WTC11 (cell line): ENCODE results near the gene LRRC66. TPM values are rescaled to one million over a fixed set of nuclear protein-coding genes. Genes with fewer than 3 reads are reported as not detected.

Source experiments
- ATAC-seq: fragments of 200-7000 bp; cut with Tn5 transposase; 2 replicates; pipeline ENCODE4 v1.10.0; 2021; ENCODE audit warnings: mild to moderate bottlenecking, moderate library complexity
- CTCF ChIA-PET: fragments of 300-600 bp; sonication (Branson Sonifier 250); formaldehyde crosslinking; loops from one replicate; lab custom pipeline; 2021; ENCODE audit warnings: antibody characterized with exemption; lab: Charles Lee
- POLR2A ChIA-PET: fragments of 350-600 bp; sonication (Branson Sonifier 250); formaldehyde crosslinking; loops from one replicate; lab custom pipeline; 2021; ENCODE audit warnings: antibody characterized with exemption; lab: Charles Lee
- DNase-seq: peaks from one replicate; pipeline ENCODE4 v3.0.0; 2021; ENCODE audit warnings: low spot score
- H3K27ac Mint-ChIP-seq: 2 replicates; pipeline ENCODE4 v1.8.0; 2021; ENCODE audit warnings: mixed read lengths
- H3K27me3 Mint-ChIP-seq: 2 replicates; pipeline ENCODE4 v1.8.0; 2021; ENCODE audit warnings: low read depth, mild to moderate bottlenecking, moderate library complexity, mixed read lengths
- H3K36me3 Mint-ChIP-seq: 2 replicates; pipeline ENCODE4 v1.8.0; 2021; ENCODE audit warnings: mixed read lengths
- H3K4me1 Mint-ChIP-seq: 2 replicates; pipeline ENCODE4 v1.8.0; 2022; ENCODE audit warnings: mixed read lengths
- H3K4me3 Mint-ChIP-seq: 2 replicates; pipeline ENCODE4 v1.8.0; 2021; ENCODE audit warnings: mild to moderate bottlenecking, moderate library complexity, mixed read lengths
- H3K9me3 Mint-ChIP-seq: 2 replicates; pipeline ENCODE4 v1.8.0; 2021; ENCODE audit warnings: mixed read lengths
- CREB1 ChIP-seq: sonication (generic); formaldehyde crosslinking; IDR thresholded peaks from 2 replicates; pipeline ENCODE4 v1.8.0; 2023; ENCODE audit warnings: mild to moderate bottlenecking, missing genetic modification reagents
- E2F1 ChIP-seq: sonication (generic); formaldehyde crosslinking; IDR thresholded peaks from 2 replicates; pipeline ENCODE4 v1.8.0; 2022; ENCODE audit warnings: mild to moderate bottlenecking, missing genetic modification reagents
- ERG ChIP-seq: fragments of 250-450 bp; sonication (Bioruptor Pico); IDR thresholded peaks from 2 replicates; pipeline ENCODE4 v1.8.0; 2021; ENCODE audit warnings: mild to moderate bottlenecking
- GABPB1 ChIP-seq: sonication (generic); formaldehyde crosslinking; IDR thresholded peaks from 2 replicates; pipeline ENCODE4 v1.8.1; 2023; ENCODE audit warnings: mild to moderate bottlenecking, missing genetic modification reagents
- GRHL2 ChIP-seq: fragments of 250-450 bp; sonication (Bioruptor Pico); IDR thresholded peaks from 2 replicates; pipeline ENCODE4 v1.8.0; 2022; ENCODE audit warnings: mild to moderate bottlenecking, moderate library complexity; ENCODE audit not compliant: insufficient replicate concordance, severe bottlenecking
- GTF2I ChIP-seq: fragments of 250-450 bp; sonication (Bioruptor Pico); conservative IDR thresholded peaks from 2 replicates; pipeline ENCODE4 v1.4.0; 2021; ENCODE audit warnings: mild to moderate bottlenecking
- KAT7 ChIP-seq: sonication (generic); formaldehyde crosslinking; IDR thresholded peaks from 2 replicates; pipeline ENCODE4 v1.8.1; 2023; ENCODE audit warnings: missing genetic modification reagents, mild to moderate bottlenecking, borderline replicate concordance
- MYBL2 ChIP-seq: sonication (generic); formaldehyde crosslinking; IDR thresholded peaks from 2 replicates; pipeline ENCODE4 v1.8.1; 2023; ENCODE audit warnings: mild to moderate bottlenecking, moderate library complexity, missing genetic modification reagents
- NFE2L1 ChIP-seq: sonication (generic); formaldehyde crosslinking; IDR thresholded peaks from 2 replicates; pipeline ENCODE4 v1.8.1; 2023; ENCODE audit warnings: missing genetic modification reagents
- SMAD3 ChIP-seq: sonication (generic); formaldehyde crosslinking; IDR thresholded peaks from 2 replicates; pipeline ENCODE4 v1.8.0; 2022; ENCODE audit warnings: missing genetic modification reagents, mild to moderate bottlenecking, borderline replicate concordance
- SMAD4 ChIP-seq: sonication (generic); formaldehyde crosslinking; IDR thresholded peaks from 2 replicates; pipeline ENCODE4 v1.8.0; 2022; ENCODE audit warnings: mild to moderate bottlenecking, missing genetic modification reagents
- SP1 ChIP-seq: sonication (generic); formaldehyde crosslinking; conservative IDR thresholded peaks from 2 replicates; pipeline ENCODE4 v1.8.1; 2022; ENCODE audit warnings: missing genetic modification reagents
- STAT6 ChIP-seq: sonication (generic); formaldehyde crosslinking; conservative IDR thresholded peaks from 2 replicates; pipeline ENCODE4 v1.8.1; 2023; ENCODE audit warnings: mild to moderate bottlenecking, low read depth, missing genetic modification reagents, moderate library complexity
- ZMAT4 ChIP-seq: fragments of 250-450 bp; sonication (Bioruptor Pico); IDR thresholded peaks from 2 replicates; pipeline ENCODE4 v1.9.0; 2021; ENCODE audit warnings: mild to moderate bottlenecking
- ZNF121 ChIP-seq: sonication (generic); formaldehyde crosslinking; IDR thresholded peaks from 2 replicates; pipeline ENCODE4 v1.8.0; 2023; ENCODE audit warnings: missing genetic modification reagents
- total RNA-seq: library from RNA; stranded (reverse); gene quantifications from 3 replicates; pipeline ENCODE4 v1.2.3, GENCODE V29; 2021
- TF ChIP-seq, protein P1 (sequence below): sonication (generic); formaldehyde crosslinking; IDR thresholded peaks from 2 replicates; pipeline ENCODE4 v1.8.1; 2023; ENCODE audit warnings: mild to moderate bottlenecking, missing genetic modification reagents
- TF ChIP-seq, protein P2 (sequence below): sonication (generic); formaldehyde crosslinking; IDR thresholded peaks from 2 replicates; pipeline ENCODE4 v1.8.1; 2023; ENCODE audit warnings: mild to moderate bottlenecking, missing genetic modification reagents, moderate library complexity
- TF ChIP-seq, protein P3 (sequence below): sonication (generic); formaldehyde crosslinking; IDR thresholded peaks from 2 replicates; pipeline ENCODE4 v1.8.1; 2022; ENCODE audit warnings: low read depth, mild to moderate bottlenecking, moderate library complexity, missing genetic modification reagents, borderline replicate concordance
- TF ChIP-seq, protein P4 (sequence below): sonication (generic); formaldehyde crosslinking; IDR thresholded peaks from 2 replicates; pipeline ENCODE4 v1.8.1; 2023; ENCODE audit warnings: mild to moderate bottlenecking, missing genetic modification reagents

Gene LRRC66
- total RNA-seq, 1 experiment from 2014 or later, result not detected

GRCh38 chr4:51998837-51999236 is 21.3 kb downstream of the LRRC66 start (continued):
- TF ChIP-seq, protein P1, sequence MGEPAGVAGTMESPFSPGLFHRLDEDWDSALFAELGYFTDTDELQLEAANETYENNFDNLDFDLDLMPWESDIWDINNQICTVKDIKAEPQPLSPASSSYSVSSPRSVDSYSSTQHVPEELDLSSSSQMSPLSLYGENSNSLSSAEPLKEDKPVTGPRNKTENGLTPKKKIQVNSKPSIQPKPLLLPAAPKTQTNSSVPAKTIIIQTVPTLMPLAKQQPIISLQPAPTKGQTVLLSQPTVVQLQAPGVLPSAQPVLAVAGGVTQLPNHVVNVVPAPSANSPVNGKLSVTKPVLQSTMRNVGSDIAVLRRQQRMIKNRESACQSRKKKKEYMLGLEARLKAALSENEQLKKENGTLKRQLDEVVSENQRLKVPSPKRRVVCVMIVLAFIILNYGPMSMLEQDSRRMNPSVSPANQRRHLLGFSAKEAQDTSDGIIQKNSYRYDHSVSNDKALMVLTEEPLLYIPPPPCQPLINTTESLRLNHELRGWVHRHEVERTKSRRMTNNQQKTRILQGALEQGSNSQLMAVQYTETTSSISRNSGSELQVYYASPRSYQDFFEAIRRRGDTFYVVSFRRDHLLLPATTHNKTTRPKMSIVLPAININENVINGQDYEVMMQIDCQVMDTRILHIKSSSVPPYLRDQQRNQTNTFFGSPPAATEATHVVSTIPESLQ, result no peak
- TF ChIP-seq MYBL2 (no peak), SMAD4 (no peak)
- TF ChIP-seq, all 79 proteins: peak for 0

- Mint-ChIP-seq H3K27me3 (no peaks in the 10 kb centered on the region), H3K27ac (no peak overlapping the region), H3K4me1 (peaks cover 11% of the 10 kb centered on the region), H3K36me3 (no peaks in the 10 kb centered on the region), H3K9me3 (no peaks in the 10 kb centered on the region), H3K4me3 (no peak overlapping the region)
- ChIA-PET CTCF (interaction anchor here (1.5 kb wide), 1 partner anchor 17 kb away, joined by 3 read pairs; no protein-coding TSS in a partner anchor), POLR2A (no interaction called here)
- no peak for TF ChIP-seq MYBL2
- ATAC-seq (no peak), DNase-seq (no peak)
Measured at GRCh38 chr4:51997647-51998046, 22.5 kb downstream of the LRRC66 start.

GRCh38 chr4:51995647-51996220 is 24.4 kb downstream of the LRRC66 start:
- Mint-ChIP-seq H3K4me1 (peaks cover 11% of the 10 kb centered on the region), H3K9me3 (peaks cover 17% of the 10 kb centered on the region), H3K27me3 (no peaks in the 10 kb centered on the region), H3K27ac (no peak overlapping the region), H3K4me3 (no peak overlapping the region), H3K36me3 (peaks cover 1% of the 10 kb centered on the region)
- DNase-seq (no peak), ATAC-seq (peak; percentile 48)
- POLR2A ChIA-PET, result no interaction called here
- CTCF ChIA-PET, result no interaction called here
- TF ChIP-seq STAT6 (CRISPR knock-in tag) (no peak), KAT7 (CRISPR knock-in tag) (no peak), GABPB1 (no peak), E2F1 (no peak), NFE2L1 (no peak), ZMAT4 (CRISPR knock-in tag) (no peak), CREB1 (CRISPR knock-in tag) (no peak), SP1 (CRISPR knock-in tag) (no peak), GTF2I (no peak), ERG (CRISPR knock-in tag) (no peak), SMAD3 (CRISPR knock-in tag) (no peak), ZNF121 (no peak), GRHL2 (CRISPR knock-in tag) (no peak)
- TF ChIP-seq, protein P2, sequence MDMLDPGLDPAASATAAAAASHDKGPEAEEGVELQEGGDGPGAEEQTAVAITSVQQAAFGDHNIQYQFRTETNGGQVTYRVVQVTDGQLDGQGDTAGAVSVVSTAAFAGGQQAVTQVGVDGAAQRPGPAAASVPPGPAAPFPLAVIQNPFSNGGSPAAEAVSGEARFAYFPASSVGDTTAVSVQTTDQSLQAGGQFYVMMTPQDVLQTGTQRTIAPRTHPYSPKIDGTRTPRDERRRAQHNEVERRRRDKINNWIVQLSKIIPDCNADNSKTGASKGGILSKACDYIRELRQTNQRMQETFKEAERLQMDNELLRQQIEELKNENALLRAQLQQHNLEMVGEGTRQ (CRISPR knock-in tag), result no peak
- TF ChIP-seq, protein P3, sequence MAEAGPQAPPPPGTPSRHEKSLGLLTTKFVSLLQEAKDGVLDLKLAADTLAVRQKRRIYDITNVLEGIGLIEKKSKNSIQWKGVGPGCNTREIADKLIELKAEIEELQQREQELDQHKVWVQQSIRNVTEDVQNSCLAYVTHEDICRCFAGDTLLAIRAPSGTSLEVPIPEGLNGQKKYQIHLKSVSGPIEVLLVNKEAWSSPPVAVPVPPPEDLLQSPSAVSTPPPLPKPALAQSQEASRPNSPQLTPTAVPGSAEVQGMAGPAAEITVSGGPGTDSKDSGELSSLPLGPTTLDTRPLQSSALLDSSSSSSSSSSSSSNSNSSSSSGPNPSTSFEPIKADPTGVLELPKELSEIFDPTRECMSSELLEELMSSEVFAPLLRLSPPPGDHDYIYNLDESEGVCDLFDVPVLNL (CRISPR knock-in tag), result no peak
- TF ChIP-seq, protein P4, sequence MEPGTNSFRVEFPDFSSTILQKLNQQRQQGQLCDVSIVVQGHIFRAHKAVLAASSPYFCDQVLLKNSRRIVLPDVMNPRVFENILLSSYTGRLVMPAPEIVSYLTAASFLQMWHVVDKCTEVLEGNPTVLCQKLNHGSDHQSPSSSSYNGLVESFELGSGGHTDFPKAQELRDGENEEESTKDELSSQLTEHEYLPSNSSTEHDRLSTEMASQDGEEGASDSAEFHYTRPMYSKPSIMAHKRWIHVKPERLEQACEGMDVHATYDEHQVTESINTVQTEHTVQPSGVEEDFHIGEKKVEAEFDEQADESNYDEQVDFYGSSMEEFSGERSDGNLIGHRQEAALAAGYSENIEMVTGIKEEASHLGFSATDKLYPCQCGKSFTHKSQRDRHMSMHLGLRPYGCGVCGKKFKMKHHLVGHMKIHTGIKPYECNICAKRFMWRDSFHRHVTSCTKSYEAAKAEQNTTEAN (CRISPR knock-in tag), result no peak
